ENCODE data around the gene GYG2.

- TF ChIP-seq GATA3 (IDR thresholded peaks at IDR 0.05; ENCODE audit: low read depth, low read length): no peak
- no peak for TF ChIP-seq GATA2 (IDR thresholded peaks at IDR 0.05; ENCODE audit: low read depth, low read length)
Measured at GRCh38 chrX:2907295-2907694, 78.6 kb downstream of the GYG2 start.

Measured in SH-SY5Y (cell line).